Gastrocnemius medialis (tissue), 4 donors: ENCODE results near the gene DNAJC28. TPM values are rescaled to one million over a fixed set of nuclear protein-coding genes. Genes with fewer than 3 reads are reported as not detected.
A peak's percentile ranks its signal among the peaks of the same experiment; 100 is the strongest.

Source experiments
- ATAC-seq, 2 donors: fragments of 150-250 bp; one replicate each; pipeline ENCODE4 v1.9.1; 2016
- DNase-seq, 2 donors: peaks; one replicate each; pipeline ENCODE4 v3.0.0-alpha.2; 2019
- H3K27ac ChIP-seq, 4 donors: fragments of 200-600 bp; sonication (generic); 1 replicate in 1 of 4; 2 replicates in 3 of 4; pipeline ENCODE4 v1.5.1; 2016 to 2018; ENCODE audit warnings: mild to moderate bottlenecking in 2 of 4, moderate library complexity in 1 of 4
- H3K27me3 ChIP-seq, 3 donors: fragments of 200-600 bp; sonication (generic) in 2 of 3; 1 replicate in 1 of 3; 2 replicates in 2 of 3; pipeline versions ENCODE4 v1.5.1 to v1.6.0; 2016 to 2019; ENCODE audit warnings: mild to moderate bottlenecking in 1 of 3, moderate library complexity in 1 of 3
- H3K36me3 ChIP-seq, 2 donors: fragments of 200-600 bp; sonication (generic) in 1 of 2; one replicate each; pipeline ENCODE4 v1.5.1; 2017 to 2018
- H3K4me1 ChIP-seq, 2 donors: fragments of 200-600 bp; sonication (generic) in 1 of 2; one replicate each; pipeline ENCODE4 v1.5.1; 2016 to 2017; ENCODE audit warnings: mild to moderate bottlenecking in 2 of 2
- H3K4me3 ChIP-seq, 4 donors: fragments of 200-600 bp; sonication (generic) in 3 of 4; 1 replicate in 1 of 4; 2 replicates in 3 of 4; pipeline ENCODE4 v1.5.1; 2016 to 2019; ENCODE audit warnings: mild to moderate bottlenecking in 2 of 4
- H3K9me3 ChIP-seq, 3 donors: fragments of 200-600 bp; sonication (generic) in 2 of 3; 1 replicate in 1 of 3; 2 replicates in 2 of 3; pipeline ENCODE4 v1.5.1; 2016 to 2019
- POLR2A ChIP-seq, 2 donors: fragments of 450-650 bp; IDR thresholded peaks; one replicate each; pipeline ENCODE4 v1.6.1; 2017; ENCODE audit warnings: antibody characterized with exemption in 2 of 2, mild to moderate bottlenecking in 2 of 2, moderate library complexity in 2 of 2
- in situ Hi-C, 4 donors: fragments of 200-750 bp; cut with MboI; loops; one replicate each; pipeline versions ENCODE4 v1.15.0 to v1.8.0; 2017; ENCODE audit warnings: low sequenced_read_pairs in 4 of 4
- intact Hi-C: fragments of 100-400 bp; cut with DNase I; formaldehyde crosslinking; loops from one replicate; pipeline ENCODE4 v1.15.1; 2023; ENCODE audit warnings: low total_unique reads
- total RNA-seq, 4 donors: library from RNA; depleted of rRNA; stranded (reverse); fragments of >200 nt; gene quantifications; one replicate each; pipeline versions ENCODE4 v1.1.0 to v1.2.3, GENCODE V29; 2016
- TF ChIP-seq, protein P1 (sequence below), 5 experiments: fragments of 450-650 bp in 3 of 5; fragments of 200-600 bp in 2 of 5; sonication (generic) in 2 of 5; IDR thresholded peaks in 4 of 5; conservative IDR thresholded peaks in 1 of 5; 1 replicate in 4 of 5; 2 replicates in 1 of 5; pipeline ENCODE4 v1.5.1; 2016 to 2019; ENCODE audit warnings: antibody characterized with exemption in 5 of 5, mild to moderate bottlenecking in 3 of 5, moderate library complexity in 3 of 5

The DNAJC28 gene
- total RNA-seq, 4 donors from 2014 or later, result 1.5 to 3.4 (median 2.5) TPM

DNA sequence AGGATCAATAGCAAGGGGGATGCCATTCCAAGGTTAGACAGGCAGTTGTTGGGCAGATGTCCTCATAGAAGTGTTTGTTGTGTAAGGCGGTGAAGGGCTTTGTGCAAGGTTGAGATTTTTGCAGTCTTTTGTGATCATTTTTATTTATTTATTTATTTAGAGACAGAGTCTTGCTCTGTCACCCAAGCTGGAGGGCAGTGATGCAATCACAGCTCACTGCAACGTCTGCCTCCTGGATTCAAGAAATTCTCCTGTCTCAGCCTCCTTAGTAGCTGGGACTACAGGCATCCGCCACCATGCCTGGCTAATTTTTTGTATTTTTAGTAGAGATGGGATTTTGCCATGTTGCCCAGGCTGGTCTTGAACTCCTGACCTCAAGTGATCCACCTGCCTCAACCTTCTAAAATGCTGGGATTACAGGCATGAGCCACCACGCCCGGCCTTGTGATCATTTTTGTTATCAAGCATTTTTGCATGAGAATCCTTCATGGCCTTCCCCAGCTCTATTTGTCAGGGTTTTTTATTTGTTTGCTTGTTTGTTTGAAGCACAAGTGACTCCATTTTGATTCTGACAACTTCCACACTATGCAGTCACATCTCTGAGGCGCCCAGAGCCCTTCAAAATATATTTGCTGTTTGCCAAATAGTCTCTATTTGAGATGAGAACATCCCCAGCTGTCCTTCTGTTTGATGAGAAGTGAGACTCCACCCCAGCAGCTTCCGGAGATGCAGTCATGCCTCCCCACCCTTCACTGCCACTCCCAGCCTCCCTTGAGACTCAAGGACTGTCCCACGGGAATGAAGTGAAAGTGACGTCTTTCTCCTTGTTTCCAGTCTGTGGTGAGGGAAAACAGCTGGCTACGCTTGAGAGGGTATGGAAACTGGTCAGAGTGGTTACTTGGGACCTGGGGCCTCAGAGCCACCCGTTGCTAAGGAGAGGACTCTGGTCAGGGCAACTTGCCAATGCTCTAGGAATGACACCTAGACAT is 49.7 kb downstream of the DNAJC28 start:
- peaks cover 0 to 21% of the 10 kb centered on the region in 2 donors for H3K36me3 ChIP-seq
- no peak overlapping the region for H3K4me3 ChIP-seq
- peaks cover 0 to 3% of the 10 kb centered on the region in 2 donors for H3K4me1 ChIP-seq
- TF ChIP-seq, protein P1, sequence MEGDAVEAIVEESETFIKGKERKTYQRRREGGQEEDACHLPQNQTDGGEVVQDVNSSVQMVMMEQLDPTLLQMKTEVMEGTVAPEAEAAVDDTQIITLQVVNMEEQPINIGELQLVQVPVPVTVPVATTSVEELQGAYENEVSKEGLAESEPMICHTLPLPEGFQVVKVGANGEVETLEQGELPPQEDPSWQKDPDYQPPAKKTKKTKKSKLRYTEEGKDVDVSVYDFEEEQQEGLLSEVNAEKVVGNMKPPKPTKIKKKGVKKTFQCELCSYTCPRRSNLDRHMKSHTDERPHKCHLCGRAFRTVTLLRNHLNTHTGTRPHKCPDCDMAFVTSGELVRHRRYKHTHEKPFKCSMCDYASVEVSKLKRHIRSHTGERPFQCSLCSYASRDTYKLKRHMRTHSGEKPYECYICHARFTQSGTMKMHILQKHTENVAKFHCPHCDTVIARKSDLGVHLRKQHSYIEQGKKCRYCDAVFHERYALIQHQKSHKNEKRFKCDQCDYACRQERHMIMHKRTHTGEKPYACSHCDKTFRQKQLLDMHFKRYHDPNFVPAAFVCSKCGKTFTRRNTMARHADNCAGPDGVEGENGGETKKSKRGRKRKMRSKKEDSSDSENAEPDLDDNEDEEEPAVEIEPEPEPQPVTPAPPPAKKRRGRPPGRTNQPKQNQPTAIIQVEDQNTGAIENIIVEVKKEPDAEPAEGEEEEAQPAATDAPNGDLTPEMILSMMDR (IDR thresholded peaks at IDR 0.05 in 4 of 5, conservative IDR thresholded peaks at IDR 0.05 in 1 of 5), result no peak
- TF ChIP-seq POLR2A (IDR thresholded peaks at IDR 0.05), result no peak
- H3K9me3 ChIP-seq, result no peaks in the 10 kb centered on the region
- H3K27ac ChIP-seq, result peak overlapping the region in 2 of 4 donors; percentile 29 to 34
- intact Hi-C loops, result loop anchor here (5.0 kb wide), 1 partner anchor 39 kb away; the partner anchor contains the start of gene IFNGR2
- DNase-seq, result peak in 1 of 2 donors; percentile 41
- H3K27me3 ChIP-seq, result no peaks in the 10 kb centered on the region
- peak in 1 of 2 donors; percentile 34 for ATAC-seq
- in situ Hi-C loops, result loop anchor here in 3 of 4 donors (5.0 to 25.0 kb wide), 5 partner anchors 77 to 504 kb away; no protein-coding TSS in a partner anchor

Other genes with a start within 250 kb of the DNAJC28 start
- 10 to 100 TPM; 11.4 to 17.1 (median 14.0) TPM for gene IL10RB, start 225.3 kb downstream of the DNAJC28 start, total RNA-seq
- gene IFNAR1, start 166.7 kb downstream of the DNAJC28 start, total RNA-seq, result 10 to 100 TPM in 2 of 4 donors, 1 to 10 TPM in 2; 8.9 to 24.3 (median 9.9) TPM
- gene IFNGR2, start 88.3 kb downstream of the DNAJC28 start, total RNA-seq, result 10 to 100 TPM; 13.9 to 27.6 (median 24.2) TPM
- gene TMEM50B, start 11.7 kb downstream of the DNAJC28 start, total RNA-seq, result 10 to 100 TPM; 33.2 to 47.1 (median 44.6) TPM
- gene GART, start 50.4 kb upstream of the DNAJC28 start, total RNA-seq, result 10 to 100 TPM; 46.3 to 97.5 (median 55.4) TPM
- 100 to 1,000 TPM; 109 to 390 (median 126) TPM for gene SON, start 51.3 kb upstream of the DNAJC28 start, total RNA-seq
- gene DONSON, start 97.0 kb upstream of the DNAJC28 start, total RNA-seq, result 1 to 10 TPM; 3.6 to 5.3 (median 4.2) TPM
- 10 to 100 TPM; 14.8 to 29.4 (median 24.4) TPM for gene CRYZL1, start 150.0 kb upstream of the DNAJC28 start, total RNA-seq
- gene ITSN1, start 150.8 kb upstream of the DNAJC28 start, total RNA-seq, result 10 to 100 TPM; 14.5 to 33.1 (median 26.9) TPM